Stimulated activated CD4-positive, alpha-beta T cell treated with anti-CD3 and anti-CD28 coated beads, Interleukin-1b, Interleukin-23, amount 100 ng/mL, for 48 hours (primary cell): ENCODE data around the gene EPB41L1.

Experiments used
- DNase-seq: peaks from one replicate; pipeline ENCODE4 v3.0.0-alpha.2; 2020

The EPB41L1 gene

DNA sequence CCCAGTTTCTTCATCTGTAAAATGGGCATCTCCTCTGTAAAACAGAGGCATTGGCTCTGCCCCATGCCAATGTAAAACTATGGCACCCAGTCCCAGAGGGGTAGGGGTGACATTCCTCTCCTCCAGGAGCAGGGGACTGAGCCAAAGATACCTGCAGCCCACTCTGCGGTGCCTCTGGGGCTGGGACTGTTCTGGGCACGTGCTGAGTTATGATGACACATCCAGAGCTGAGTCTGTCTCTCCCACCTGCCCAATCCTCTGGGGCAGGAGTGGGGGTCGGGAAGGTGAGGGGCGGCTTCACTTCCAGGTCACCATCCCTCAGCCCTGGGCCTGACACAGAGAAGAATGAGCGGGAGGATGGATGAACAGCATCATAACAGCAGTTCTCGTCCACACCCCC lies 111.6 kb downstream of the EPB41L1 start:
- DNase-seq, result no peak

DNA sequence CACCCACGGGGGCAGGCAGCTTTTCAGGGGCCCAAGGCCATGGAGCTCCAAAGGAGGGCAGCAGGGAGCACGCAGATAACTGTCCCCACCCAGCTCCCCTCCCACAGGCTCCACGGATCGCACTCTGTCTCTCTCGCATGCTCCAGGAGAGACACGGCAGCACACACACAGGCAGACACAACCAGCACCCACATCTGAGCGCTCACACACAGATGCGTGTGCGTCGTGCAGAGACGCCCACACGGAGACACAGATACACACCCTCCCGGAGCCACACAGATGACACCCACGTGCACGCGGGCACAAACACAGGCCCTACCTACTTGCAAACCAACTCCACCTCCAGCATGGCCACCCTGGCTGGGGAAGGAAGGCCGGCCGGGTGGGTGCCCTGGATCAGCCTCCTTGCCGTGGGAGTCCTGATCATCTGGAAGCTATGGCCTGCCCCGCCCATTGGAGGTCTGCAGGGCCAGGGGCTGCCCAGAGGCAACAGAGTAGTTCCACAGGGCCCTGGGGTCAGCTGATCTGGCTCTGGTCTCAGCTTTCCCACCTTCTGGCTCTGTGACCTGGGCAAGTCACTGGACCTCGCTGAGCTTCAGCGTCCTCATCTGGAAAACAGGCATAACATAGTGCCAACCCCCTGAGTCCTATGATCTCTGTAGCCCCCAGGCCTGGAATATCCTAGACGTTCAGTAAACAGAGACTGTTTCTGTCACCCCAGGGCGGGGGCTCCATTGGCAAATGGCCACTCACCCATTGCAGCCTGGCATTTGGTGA lies 113.3 kb downstream of the EPB41L1 start:
- no peak for DNase-seq

DNA sequence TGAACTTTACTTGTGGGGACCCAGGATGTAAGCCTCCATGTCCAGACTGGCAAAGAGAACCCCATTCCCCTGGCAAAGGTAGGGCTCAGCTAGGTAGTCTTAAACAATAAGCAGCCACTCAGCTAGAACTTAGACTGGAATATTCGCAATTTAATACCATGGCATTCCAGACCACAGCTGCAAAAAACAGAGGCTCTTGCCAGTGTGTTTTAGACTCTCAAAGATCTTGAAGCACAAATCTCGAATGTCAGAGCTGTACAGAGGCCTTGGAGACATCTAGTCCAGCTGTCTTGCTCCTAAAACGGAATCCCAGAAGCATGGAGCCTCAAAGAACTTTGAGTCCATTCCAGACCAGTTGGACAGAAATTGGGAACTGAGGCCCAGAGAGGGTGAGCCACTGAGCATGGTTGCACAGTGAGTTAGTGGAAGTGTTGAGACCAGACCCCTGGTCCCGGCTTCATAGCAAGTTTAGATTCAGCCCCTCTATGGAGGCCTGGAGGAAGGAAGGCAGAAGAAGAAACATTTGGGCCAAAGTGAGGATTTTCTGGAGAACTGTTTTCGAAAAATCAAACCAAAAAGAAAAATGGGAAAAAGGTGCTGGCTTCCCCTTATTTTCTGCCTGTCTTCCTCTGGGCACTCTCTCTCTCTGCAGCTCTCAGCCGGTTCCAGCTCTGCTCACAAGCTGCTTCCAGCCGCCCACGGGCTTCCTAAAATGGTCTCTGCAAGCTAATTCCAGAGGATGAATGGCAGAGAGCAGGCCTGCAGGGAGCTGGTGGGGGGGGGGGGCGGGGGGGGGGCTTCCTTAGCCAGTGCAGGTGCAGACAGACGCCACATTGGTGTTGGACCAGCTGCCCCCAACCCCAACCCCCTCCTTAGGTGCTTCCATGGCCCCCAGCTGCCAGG lies 114.2 kb downstream of the EPB41L1 start:
- DNase-seq, result no peak

DNA sequence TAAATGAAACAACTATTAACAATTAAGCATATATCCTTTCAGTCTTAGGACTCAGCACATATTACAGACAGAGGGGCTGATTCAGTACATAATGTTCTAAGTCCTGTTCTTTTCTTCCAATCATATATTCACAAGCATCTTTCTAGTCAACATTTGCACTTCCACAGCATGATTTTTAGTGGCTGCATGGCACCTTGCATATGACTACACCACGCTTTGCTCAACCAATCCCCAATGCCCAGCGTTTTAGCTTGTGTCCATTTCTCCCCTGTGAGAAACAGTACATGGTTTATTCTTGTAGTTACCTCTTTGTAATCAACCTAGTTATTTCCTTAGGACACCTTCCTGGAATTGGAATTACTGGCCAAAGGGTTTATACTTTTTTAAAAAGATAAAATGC lies 115.0 kb downstream of the EPB41L1 start:
- DNase-seq, result no peak

DNA sequence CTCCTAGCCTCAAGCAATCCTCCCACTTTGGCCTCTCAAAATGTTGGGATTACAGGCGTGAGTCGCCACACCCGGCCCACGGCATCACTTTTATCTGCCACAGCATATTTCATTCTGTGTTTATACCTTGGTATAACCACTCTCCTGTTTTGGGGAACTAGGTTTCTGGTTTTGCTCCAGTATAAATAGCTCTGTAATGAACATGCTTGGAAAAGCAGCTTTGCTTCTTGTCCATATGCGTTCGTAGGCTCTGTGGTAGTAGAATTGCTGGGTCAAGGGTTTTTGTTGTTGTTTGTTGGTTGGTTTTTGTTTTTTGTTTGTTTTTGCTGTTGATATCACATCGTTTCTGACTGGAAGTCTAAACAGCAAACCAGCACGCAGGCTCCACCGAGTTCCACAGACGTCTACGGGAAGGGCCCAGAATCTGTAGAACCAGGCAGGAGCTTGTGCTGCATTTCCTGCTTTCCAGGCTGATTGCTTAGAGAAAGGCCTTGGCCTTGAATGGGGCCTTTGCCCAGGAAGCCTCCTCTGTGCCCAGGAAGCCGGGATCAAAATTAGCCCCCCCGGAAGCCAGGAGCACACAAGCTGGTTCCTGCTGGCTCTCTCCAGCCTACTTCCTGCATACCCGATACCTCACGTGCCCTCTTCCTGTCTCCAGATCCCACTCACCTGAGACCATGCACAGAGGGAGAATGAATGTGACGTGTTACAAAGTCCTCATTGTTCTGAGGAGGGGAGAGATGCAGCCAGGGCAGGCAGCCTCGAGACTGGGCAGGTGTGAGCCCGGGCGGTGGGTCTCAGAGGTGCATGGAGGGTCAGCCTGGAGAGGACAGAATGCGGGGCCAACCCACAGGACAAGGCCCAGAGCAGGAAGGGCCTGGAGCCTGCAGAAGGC lies 116.5 kb downstream of the EPB41L1 start:
- no peak for DNase-seq

DNA sequence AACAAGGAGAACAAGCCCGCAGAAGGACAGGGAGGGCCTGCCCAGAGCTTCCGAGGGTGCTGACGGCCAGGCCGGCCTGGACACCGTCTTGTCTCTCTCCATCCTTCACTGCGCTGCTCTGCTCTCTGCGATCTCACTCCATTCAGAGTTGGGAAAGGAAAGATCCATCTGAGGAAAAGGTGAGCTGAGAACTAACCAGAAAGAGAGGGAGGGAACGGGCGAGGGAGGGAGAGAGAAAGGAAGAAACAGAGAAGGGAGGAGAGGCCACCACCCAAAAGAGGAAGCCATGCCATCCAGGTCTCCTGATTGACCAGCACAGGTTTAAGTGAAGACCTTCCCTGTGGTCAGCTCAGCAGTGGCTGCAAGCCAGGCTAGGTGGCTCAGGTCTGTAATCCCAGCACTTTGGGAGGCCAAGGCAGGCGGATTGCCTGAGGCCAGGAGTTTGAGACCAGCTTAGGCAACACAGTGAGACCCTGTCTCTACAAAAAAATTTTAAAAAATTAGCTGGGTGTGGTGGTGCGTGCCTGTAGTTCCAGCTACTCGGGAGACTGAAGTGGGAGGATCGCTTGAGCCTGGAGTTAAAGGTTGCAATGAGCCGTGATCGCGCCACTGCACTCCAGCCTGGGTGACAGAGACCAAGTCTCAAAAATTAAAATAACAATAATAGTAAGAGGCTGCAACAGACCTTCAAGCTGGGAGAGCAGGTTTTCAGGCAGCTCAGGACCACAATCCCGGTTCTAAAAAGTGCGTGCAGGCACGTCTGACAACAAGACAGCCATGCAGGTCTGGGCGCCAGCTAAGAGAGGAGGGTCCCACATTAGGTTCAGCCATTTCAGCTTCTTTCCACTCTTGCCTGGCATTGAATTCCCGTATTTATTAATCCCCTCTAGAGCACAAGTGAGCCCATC lies 117.4 kb downstream of the EPB41L1 start:
- no peak for DNase-seq

DNA sequence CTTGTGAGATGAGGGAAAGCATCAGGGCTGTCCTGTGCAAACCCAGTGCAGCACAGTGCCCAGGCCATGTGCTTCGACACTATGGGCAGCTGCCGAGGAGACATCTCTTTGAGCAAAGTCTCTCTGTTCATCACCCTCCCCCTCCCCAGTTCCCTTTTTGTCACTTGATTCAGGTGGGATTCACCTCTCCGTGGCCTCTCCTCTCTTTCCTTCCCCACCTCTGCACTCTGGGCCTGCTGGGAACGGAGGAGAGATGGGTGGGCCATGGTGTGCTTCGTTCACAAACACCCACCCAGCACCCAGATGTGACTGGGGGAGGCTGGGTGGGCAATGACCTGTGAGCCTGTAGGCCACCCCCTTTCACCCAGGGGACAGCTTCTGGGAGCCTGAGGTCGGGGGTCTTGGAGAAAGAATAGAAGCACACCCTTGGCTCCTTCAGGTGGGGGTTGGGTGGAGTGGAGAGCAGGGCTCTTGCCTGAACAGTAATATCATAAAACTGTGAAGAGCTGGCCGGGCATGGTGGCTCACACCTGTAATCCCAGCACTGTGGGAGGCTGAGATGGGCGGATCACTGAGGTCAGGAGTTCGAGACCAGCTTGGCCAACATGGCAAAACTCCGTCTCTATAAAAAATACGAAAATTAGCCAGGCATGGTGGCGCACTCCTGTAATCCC lies 118.1 kb downstream of the EPB41L1 start:
- no peak for DNase-seq

DNA sequence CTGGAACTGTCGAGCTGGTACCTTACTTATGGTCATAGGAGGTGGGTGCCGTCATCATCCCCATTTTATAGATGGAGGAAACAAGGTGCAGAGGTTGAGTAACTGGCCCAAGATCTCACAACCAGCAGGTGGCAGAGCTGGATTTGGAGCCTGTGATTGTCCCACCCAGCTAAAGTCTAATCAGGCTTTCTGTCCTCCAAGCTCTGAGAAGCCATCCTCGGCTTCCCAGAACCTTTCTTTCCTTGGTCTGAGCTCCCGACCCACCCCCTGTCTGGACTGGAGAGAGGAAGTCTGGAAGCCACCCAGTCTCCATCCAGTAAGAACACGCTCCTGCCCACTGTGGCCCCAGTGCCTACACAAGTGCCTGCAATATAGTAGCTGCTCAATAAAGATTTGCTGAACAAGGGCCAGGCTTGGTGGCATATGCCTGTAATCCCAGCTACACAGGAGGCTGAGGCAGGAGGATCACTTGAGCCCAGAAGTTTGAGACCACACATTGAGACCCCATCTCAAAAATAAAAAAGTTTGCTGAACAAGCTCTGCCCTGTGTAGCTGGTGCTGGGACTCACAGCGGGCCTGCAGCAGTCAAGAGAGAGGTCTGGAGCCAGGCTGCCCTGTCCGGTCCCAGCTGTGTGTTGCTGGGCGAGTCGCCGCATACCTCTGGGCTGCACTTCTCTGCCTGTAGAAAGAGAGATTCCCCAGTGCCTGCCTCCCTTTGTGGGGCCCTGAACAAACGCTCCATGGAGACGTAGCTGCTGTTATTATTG lies 119.1 kb downstream of the EPB41L1 start:
- no peak for DNase-seq

DNA sequence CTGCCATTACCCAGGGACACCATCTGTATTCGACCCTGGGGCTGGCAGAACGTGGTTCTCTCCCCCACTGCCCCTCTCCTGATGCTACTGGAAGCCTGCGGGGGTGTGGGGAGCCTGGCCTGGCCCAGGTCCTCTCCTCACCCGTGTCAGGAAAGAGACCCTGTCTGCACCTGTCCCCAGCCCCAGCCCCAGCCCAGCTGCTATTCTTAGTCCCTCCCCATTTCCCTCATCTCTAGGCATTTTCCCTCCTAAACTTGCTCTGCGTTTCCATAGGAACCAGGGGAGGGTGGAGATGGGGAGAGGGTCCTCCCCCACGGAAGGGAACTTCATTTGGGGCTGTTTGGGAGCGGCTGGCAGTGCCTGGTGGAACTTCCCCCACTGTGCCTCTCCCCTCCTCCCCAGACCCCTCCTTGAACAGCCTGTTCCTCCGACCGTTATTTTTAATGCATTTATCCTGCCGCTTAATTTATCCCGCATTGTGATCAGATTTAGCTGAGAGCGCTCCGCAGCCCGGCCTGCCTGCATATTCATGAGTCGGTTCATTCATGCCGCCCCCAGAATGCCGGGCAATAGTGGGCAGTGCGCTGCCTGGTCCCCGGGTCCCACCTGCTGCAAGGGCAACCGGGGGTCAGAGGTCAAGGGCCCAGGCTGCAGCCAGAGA lies 119.8 kb downstream of the EPB41L1 start:
- no peak for DNase-seq

DNA sequence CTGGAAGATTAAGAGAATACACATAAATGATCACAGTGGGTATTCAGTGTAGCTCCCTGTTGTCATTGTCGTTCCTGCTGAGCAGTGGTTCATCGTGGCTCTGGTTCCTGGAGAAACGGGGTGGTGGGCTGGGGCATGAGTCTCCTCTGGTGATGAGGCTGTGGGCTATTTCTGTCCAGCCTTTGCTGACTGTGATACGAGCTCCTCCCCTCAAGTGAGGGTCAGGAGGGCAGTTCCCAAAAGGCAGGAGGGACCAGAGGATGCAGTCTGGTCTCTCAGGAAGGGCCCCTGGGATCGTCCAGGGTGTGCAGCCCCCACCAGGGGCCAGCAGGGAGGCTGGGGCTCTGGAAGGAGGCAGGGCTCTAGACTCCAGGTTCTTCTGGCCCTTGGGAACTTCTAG lies 120.5 kb downstream of the EPB41L1 start:
- DNase-seq, result no peak

DNA sequence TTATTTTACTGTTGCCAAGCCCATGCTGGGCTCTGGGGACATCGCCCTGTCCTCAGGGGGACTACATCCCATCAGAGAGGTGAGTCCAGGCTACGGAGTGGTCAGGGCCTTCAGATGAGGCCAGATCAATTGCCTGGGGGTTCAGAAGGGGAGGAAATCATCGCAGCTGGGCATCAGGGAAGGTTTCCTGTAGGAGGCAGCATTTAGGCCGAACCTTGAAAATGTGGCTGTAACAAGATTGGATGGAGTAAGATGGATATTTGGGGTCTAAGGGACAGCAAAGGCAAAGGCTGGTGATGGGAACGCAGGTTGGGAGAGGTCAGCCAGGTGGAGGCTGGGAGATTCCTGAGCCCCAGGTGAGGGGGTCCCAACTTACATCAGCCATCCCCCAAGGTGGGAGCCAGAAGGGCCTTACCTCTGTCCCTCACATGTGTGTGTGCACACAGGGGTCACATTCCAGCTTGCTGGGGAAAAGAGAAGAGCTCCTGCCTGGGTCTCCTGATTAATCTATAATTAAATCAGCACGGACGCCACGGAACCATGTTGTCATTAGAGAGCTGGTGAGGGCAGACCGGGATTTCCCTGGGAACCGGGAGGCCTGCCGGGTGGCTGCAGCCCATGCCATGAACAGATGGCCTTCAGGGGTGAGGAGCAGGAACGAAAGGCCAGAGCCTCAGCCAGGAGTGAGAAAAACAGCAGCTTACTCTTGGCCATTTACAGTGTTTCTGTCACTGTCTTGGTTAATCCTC lies 121.1 kb downstream of the EPB41L1 start:
- no peak for DNase-seq

DNA sequence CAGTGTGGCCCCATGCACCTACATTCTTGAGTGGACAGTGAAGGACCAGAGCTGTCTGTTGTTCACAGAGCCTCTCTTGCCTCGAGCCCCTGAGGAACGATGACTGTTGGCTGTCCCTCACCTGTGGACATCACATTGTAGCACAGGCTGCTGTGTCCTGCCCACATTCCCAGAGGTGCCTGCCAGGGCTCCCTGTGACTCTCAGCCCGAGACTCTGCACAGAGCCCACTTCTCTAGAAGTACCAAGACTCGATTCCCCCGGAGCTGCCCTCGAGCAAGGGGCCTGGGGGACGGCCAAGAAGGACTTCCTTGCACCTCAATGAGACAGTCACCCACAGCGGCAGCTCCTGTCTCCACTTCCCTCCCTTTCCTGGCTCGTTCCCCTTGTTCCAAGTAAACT lies 123.0 kb downstream of the EPB41L1 start:
- DNase-seq, result no peak

DNA sequence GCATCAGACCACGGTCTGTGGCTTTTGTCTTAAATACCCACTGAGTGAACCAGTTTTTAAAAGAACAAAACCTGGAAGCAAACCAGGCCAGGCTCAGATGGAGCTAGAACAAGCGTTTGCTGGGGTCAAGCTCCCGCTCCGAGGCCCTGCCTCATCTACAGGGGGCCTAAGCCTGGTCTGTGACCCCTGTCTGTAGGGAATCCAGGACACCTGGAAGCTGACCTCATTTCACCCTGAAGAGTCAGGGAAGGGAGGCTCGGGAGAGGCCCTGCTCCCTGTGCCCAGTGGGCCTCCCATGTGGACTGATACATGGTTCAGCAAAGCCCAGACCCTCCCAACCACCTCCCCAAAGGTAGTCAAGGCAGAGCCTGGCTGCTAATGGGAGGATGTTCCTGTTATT lies 124.8 kb downstream of the EPB41L1 start:
- no peak for DNase-seq

DNA sequence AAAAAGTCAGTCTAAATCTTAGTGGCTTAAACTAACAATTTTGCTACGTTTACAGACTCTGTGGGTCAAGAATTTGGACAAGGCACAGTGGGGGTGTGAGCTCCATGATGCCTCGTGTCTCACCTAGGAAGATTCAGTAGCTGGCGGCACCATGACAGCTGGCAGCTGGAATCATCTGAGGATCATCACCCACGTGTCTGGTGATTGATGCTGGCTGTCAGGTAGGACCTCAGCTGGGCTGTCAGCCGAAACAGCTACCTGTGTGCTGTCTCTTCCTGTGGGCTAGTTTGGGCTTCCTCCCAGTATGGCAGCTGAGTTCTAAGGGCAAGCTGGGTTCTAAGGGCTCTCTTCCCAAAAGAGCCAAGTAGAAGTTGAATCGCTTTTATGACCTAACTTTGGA lies 125.2 kb downstream of the EPB41L1 start:
- no peak for DNase-seq

DNA sequence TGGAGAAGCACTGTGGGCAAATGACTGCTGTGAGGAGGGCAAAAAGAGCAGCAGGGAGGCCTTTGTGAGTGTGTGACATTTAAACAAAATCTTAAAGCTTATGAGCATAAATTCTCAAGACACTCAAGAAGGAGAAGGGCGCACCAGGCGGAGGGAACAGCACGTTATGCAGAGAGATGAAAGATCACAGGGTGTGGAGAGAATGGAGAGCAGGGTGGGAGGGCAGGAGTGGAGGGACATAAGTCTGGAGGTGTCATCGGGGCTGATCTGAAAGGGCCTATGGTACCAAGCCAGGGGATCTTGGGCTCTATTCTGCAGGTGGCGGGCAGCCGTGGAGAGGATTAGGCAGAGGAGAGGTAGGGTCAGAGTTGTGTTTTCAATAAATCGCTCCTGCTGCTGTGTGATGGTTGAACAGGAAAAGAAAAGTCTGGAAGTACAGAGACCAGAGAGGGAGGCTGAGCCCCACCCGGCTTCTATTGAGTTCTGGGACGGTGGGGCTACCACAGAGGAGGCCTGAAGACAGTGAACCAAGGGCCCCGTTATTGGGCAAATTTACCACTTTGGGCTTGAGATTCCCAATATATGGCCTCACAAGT lies 127.3 kb downstream of the EPB41L1 start:
- no peak for DNase-seq
